HepG2 (cell line): ENCODE data around the gene ZNF526. TPM values are rescaled to one million over a fixed set of nuclear protein-coding genes. Genes with fewer than 3 reads are reported as not detected.

ENCODE experiments used
- ATAC-seq: fragments of 200-7000 bp; cut with Tn5 transposase; 3 replicates; pipeline ENCODE4 v1.9.1; 2020; ENCODE audit warnings: mild to moderate bottlenecking, moderate library complexity
- BruUV-seq: library from RNA; stranded (reverse); fragments of 400-500 nt; replicated peaks from 2 replicates; lab custom pipeline; 2021; lab: Mats Ljungman, UMichigan
- CTCF ChIA-PET: fragments of 300-600 bp; formaldehyde crosslinking; extraction: SDS; loops from one replicate; lab custom pipeline; 2021; ENCODE audit warnings: low total read pairs, inconsistent platforms, low intra/inter-chr PET ratio; lab: Yijun Ruan, JAX
- POLR2A ChIA-PET: fragments of 350-600 bp; sonication (Branson Sonifier 250); formaldehyde crosslinking; loops from one replicate; lab custom pipeline; 2020; ENCODE audit warnings: antibody characterized with exemption, inconsistent platforms; lab: Yijun Ruan, JAX
- DNase-seq: peaks from one replicate; pipeline ENCODE4 v3.0.0-alpha.2; 2015; ENCODE audit warnings: low spot score
- FAIRE-seq: peaks from 3 replicates; lab custom pipeline; 2011; peaks lifted over from hg19 to GRCh38; lab: Jason Lieb, UNC
- H2AFZ ChIP-seq: one replicate; pipeline ENCODE4 v1.6.1; 2011; ENCODE audit warnings: low read length, inconsistent platforms
- H3K27ac ChIP-seq: fragments of 300-600 bp; 3 replicates; pipeline ENCODE4 v1.8.0; 2011; ENCODE audit warnings: mixed run types, mild to moderate bottlenecking, mixed read lengths, low read length, inconsistent platforms; ENCODE audit not compliant: insufficient read depth; ENCODE audit errors: extremely low read length
- H3K27me3 ChIP-seq, 2 experiments: fragments of 200-600 bp in 1 of 2; 2 replicates in 1 of 2; 3 replicates in 1 of 2; pipeline versions ENCODE4 v1.6.0 to v1.8.0; 2011; ENCODE audit warnings: low read length in 2 of 2, mild to moderate bottlenecking in 2 of 2, moderate library complexity in 2 of 2, inconsistent platforms in 1 of 2; ENCODE audit not compliant: insufficient read depth in 2 of 2, control insufficient read depth in 1 of 2
- H3K36me3 ChIP-seq, 2 experiments: fragments of 200-600 bp in 1 of 2; replicated peaks in 1 of 2; 2 replicates in 1 of 2; 3 replicates in 1 of 2; pipeline versions ENCODE4 v1.5.1 to v1.8.0; 2011; ENCODE audit warnings: low read length in 2 of 2, inconsistent platforms in 1 of 2; ENCODE audit not compliant: insufficient read depth in 2 of 2, control insufficient read depth in 1 of 2
- H3K4me1 ChIP-seq: 2 replicates; pipeline ENCODE4 v1.5.1; 2012; ENCODE audit warnings: low read length, inconsistent platforms; ENCODE audit not compliant: insufficient read depth
- H3K4me2 ChIP-seq: 2 replicates; pipeline ENCODE4 v1.6.0; 2011; ENCODE audit warnings: low read depth, low read length, inconsistent platforms
- H3K4me3 ChIP-seq, 3 experiments: fragments of 200-600 bp in 1 of 3; sonication (generic), shearing (Covaris generic) in 1 of 3; replicated peaks in 1 of 3; 2 replicates each; pipeline ENCODE4 v1.5.1; 2011 to 2016; ENCODE audit warnings: low read length in 3 of 3, inconsistent platforms in 2 of 3, low read depth in 2 of 3, mild to moderate bottlenecking in 2 of 3, control low read depth in 1 of 3, mixed read lengths in 1 of 3; ENCODE audit not compliant: insufficient read depth in 1 of 3
- H3K79me2 ChIP-seq: one replicate; pipeline ENCODE4 v1.6.1; 2011; ENCODE audit warnings: low read length, inconsistent platforms; ENCODE audit not compliant: insufficient read depth
- H3K9ac ChIP-seq: 2 replicates; pipeline ENCODE4 v1.6.0; 2011; ENCODE audit warnings: mild to moderate bottlenecking, low read depth, low read length, inconsistent platforms; ENCODE audit not compliant: insufficient read depth
- H3K9me3 ChIP-seq: 2 replicates; pipeline ENCODE4 v1.5.1; 2012; ENCODE audit warnings: mild to moderate bottlenecking, low read length
- H4K20me1 ChIP-seq: 2 replicates; pipeline ENCODE4 v1.6.0; 2011; ENCODE audit warnings: inconsistent platforms, mild to moderate bottlenecking, low read length, moderate library complexity; ENCODE audit not compliant: insufficient read depth
- POLR2A ChIP-seq, 2 experiments: IDR thresholded peaks; 2 replicates each; pipeline ENCODE4 v1.6.1; 2011; ENCODE audit warnings: low read depth in 2 of 2, low read length in 2 of 2, mild to moderate bottlenecking in 1 of 2, moderate library complexity in 1 of 2; ENCODE audit not compliant: insufficient read depth in 1 of 2
- POLR2AphosphoS5 ChIP-seq: IDR thresholded peaks from 2 replicates; pipeline ENCODE4 v1.6.1; 2012; ENCODE audit warnings: low read depth, low read length
- RBM22 ChIP-seq: fragments of 200-400 bp; formaldehyde crosslinking; optimal IDR thresholded peaks from 2 replicates; pipeline ENCODE3; 2017; ENCODE audit warnings: mild to moderate bottlenecking, low read length, moderate library complexity
- SMAD3 ChIP-seq: sonication (generic); formaldehyde crosslinking; IDR thresholded peaks from 2 replicates; pipeline ENCODE4 v1.4.0; 2020; ENCODE audit warnings: missing genetic modification reagents
- ZKSCAN8 ChIP-seq: IDR thresholded peaks from 2 replicates; pipeline ENCODE4 v1.6.1; 2016; ENCODE audit warnings: borderline replicate concordance, missing genetic modification reagents, missing compliant biosample characterization
- ZNF512B ChIP-seq: sonication (generic); formaldehyde crosslinking; IDR thresholded peaks from 2 replicates; pipeline ENCODE4 v1.5.1; 2020; ENCODE audit warnings: missing genetic modification reagents, mild to moderate bottlenecking, borderline replicate concordance
- ZNF639 ChIP-seq: conservative IDR thresholded peaks from 2 replicates; pipeline ENCODE4 v1.6.1; 2018; ENCODE audit warnings: missing genetic modification reagents
- WGBS: methylation state at CpG from one replicate; pipeline ENCODE4 v1.1.6; 2017; ENCODE audit warnings: low lambda C conversion rate; 5-methylcytosine and 5-hydroxymethylcytosine counted together
- in situ Hi-C: cut with HindIII; loops from 2 replicates; pipeline ENCODE4 v1.10.0; 2017; ENCODE audit warnings: low pct_unique_long_range_greater_than_20kb; ENCODE audit not compliant: extremely low pct_ligation_motif_present
- intact Hi-C: fragments of 100-400 bp; cut with micrococcal nuclease; formaldehyde crosslinking; loops from one replicate; pipeline ENCODE4 v1.10.0; 2022; ENCODE audit not compliant: unreplicated experiment
- polyA plus RNA-seq, 8 experiments: library from polyadenylated mRNA; depleted of rRNA in 3 of 8; stranded (reverse) in 7 of 8; unstranded in 1 of 8; fragments of >200 nt; fragmentation: Illumina TruSeq in 4 of 8; extraction: Trizol in 4 of 8; gene quantifications; 2 replicates each; pipeline versions ENCODE4 v1.2.1 to v1.2.3, GENCODE V29; 2011 to 2016; ENCODE audit warnings: low read depth in 4 of 8, missing spikeins in 1 of 8, mixed read lengths in 1 of 8; ENCODE audit not compliant: insufficient read depth in 1 of 8
- total RNA-seq, 5 experiments: library from RNA; depleted of rRNA; stranded (reverse); fragments of >200 nt; fragmentation: Illumina TruSeq; extraction: Trizol; gene quantifications; 2 replicates each; pipeline ENCODE4 v1.2.3, GENCODE V29; 2016; ENCODE audit warnings: low read depth in 1 of 5
- TF ChIP-seq, protein P1 (sequence below), 2 experiments: IDR thresholded peaks; 2 replicates each; pipeline ENCODE4 v1.6.1; 2011 to 2012; ENCODE audit warnings: low read length in 2 of 2, borderline replicate concordance in 1 of 2, low read depth in 1 of 2, mild to moderate bottlenecking in 1 of 2, moderate library complexity in 1 of 2

Gene ZNF526
- total and polyA plus RNA-seq, 2 of the 13 experiments (the other 11 are each of a cell fraction or from before 2014, with no cell fraction given): 3.3 to 8.4 TPM

GRCh38 chr19:42249149-42249750, 29.1 kb downstream of the ZNF526 start (continued):
- no peak for TF ChIP-seq ZNF639 (CRISPR knock-in tag)
- TF ChIP-seq POLR2AphosphoS5: no peak
- TF ChIP-seq ZKSCAN8 (CRISPR knock-in tag): no peak
- no peak for TF ChIP-seq ZNF512B
- TF ChIP-seq SMAD3 (CRISPR knock-in tag): no peak

DNA sequence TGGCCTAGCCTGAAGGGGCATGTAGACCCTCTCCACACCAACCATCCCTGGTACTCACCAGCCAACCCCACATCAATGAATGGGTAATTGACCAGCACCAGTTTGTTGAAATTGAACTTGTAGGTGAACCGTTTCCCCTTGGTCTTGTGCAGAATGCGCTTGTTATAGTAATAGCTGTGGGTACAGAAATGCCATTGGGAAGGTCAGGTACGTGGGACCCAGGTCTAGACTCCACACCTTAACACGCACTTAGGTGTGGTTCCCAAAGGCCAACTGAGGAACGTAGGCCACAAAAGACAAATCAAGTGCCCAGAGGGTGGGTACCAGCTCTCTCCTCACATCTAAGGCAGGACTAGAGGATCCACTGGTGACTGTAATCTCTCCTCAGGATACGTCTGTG, 29.7 kb downstream of the ZNF526 start:
- no TSS peak for BruUV-seq
- POLR2A ChIA-PET: interaction anchor here (0.9 to 3.6 kb wide), 3 partner anchors 19 to 31 kb away, joined by 3 to 25 read pairs (median 3); partner anchors contain the start of gene CIC
- Histone ChIP-seq H3K27ac (no peak overlapping the region), H3K36me3 (peaks cover 7 to 32% of the 10 kb centered on the region in 2 experiments; a peak in 3 of 5 replicates), H2AFZ (no peak overlapping the region), H3K4me1 (peaks cover 70% of the 10 kb centered on the region), H4K20me1 (peaks cover 50% of the 10 kb centered on the region), H3K79me2 (peaks cover 43% of the 10 kb centered on the region)
- ATAC-seq: no peak
- no peak for FAIRE-seq
- intact Hi-C loops: no loop called here
- DNase-seq: no peak
- 72% methylated on average over 3 of the region's 6 CpGs for WGBS
- TF ChIP-seq POLR2A (IDR thresholded peaks at IDR 0.05; ENCODE audit: insufficient read depth in 1 of 2, low read depth in 2 of 2, low read length in 2 of 2) (peak; percentile 8 to 13; a peak in 1 of 4 replicates), RBM22 (peak; percentile 85)
- TF ChIP-seq, protein P1, sequence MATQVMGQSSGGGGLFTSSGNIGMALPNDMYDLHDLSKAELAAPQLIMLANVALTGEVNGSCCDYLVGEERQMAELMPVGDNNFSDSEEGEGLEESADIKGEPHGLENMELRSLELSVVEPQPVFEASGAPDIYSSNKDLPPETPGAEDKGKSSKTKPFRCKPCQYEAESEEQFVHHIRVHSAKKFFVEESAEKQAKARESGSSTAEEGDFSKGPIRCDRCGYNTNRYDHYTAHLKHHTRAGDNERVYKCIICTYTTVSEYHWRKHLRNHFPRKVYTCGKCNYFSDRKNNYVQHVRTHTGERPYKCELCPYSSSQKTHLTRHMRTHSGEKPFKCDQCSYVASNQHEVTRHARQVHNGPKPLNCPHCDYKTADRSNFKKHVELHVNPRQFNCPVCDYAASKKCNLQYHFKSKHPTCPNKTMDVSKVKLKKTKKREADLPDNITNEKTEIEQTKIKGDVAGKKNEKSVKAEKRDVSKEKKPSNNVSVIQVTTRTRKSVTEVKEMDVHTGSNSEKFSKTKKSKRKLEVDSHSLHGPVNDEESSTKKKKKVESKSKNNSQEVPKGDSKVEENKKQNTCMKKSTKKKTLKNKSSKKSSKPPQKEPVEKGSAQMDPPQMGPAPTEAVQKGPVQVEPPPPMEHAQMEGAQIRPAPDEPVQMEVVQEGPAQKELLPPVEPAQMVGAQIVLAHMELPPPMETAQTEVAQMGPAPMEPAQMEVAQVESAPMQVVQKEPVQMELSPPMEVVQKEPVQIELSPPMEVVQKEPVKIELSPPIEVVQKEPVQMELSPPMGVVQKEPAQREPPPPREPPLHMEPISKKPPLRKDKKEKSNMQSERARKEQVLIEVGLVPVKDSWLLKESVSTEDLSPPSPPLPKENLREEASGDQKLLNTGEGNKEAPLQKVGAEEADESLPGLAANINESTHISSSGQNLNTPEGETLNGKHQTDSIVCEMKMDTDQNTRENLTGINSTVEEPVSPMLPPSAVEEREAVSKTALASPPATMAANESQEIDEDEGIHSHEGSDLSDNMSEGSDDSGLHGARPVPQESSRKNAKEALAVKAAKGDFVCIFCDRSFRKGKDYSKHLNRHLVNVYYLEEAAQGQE (IDR thresholded peaks at IDR 0.05; ENCODE audit: borderline replicate concordance in 1 of 2, low read depth in 1 of 2, low read length in 2 of 2): no peak
- TF ChIP-seq, all 625 proteins: peak for 2
- Histone ChIP-seq H3K27me3 (no peaks in the 10 kb centered on the region; a peak in 1 of 5 replicates), H3K4me2 (no peak overlapping the region), H3K9ac (no peak overlapping the region), H3K9me3 (no peaks in the 10 kb centered on the region), H3K4me3 (no peak overlapping the region)
- CTCF ChIA-PET: no interaction called here
- in situ Hi-C loops: loop anchor here (5.0 kb wide), 1 partner anchor 38 kb away; no protein-coding TSS in a partner anchor
